ENCODE data around the gene GMPS. TPM values are rescaled to one million over a fixed set of nuclear protein-coding genes. Genes with fewer than 3 reads are reported as not detected.

The GMPS gene
- total RNA-seq, 1 experiment from 2014 or later = 119 TPM

DNA sequence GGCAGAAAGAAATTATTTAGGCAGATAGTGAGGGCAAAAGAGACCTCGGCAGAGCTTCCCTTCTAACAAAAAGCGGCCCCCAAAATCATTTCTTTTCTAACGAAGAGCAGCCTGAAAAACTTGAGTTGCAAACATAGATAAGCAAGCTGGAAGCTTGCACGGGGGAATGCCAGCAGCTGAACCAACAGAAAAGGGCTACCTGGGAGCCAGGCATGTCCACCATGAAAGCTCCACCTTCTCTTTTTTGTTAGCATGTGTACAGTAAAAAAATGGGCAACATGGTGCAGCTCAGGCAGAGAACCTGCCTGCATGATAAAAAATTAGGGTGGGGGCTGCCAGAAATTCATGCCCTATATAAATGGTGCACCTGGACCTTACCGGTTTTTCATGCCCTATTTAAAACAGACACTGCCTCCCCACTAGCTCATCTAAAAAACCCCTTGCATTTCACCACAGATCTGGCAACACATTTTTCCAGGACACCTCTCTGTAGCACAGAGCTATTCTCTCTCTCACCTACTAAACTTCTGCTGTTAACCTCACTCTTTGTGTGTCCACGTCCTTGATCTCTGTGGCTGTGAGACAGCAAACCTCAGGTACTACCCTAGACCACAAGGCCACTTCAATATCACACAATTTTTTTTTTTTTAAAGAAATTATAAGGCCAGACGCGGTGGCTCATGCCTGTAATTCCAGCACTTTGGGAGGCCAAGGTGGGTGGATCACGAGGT, 34.9 kb upstream of the GMPS start:
- no peaks in the 10 kb centered on the region for H3K9me2 ChIP-seq (ENCODE audit: insufficient read depth)
- H3K9ac ChIP-seq (ENCODE audit: low read length) = no peak overlapping the region
- H3K9me3 ChIP-seq (ENCODE audit: control insufficient read depth in 1 of 2, insufficient read depth in 1 of 2, low read depth in 1 of 2, low read length in 2 of 2) = no peaks in the 10 kb centered on the region
- no peak overlapping the region for H2AFZ ChIP-seq (ENCODE audit: low read depth, low read length, poor library complexity, severe bottlenecking)
- ChIA-PET POLR2A (no interaction called here), CTCF (interaction anchor here (1.6 kb wide), 1 partner anchor 29 kb away, joined by 6 read pairs; the partner anchor contains the start of gene C3orf33), RAD21 (ENCODE audit: low non-redundant PET in 1 of 2, low total read pairs in 2 of 2, uncharacterized antibody in 2 of 2, unreplicated experiment in 2 of 2) (no interaction called here)
- TF ChIP-seq SP1 (IDR thresholded peaks at IDR 0.05; ENCODE audit: low read depth) (no peak), CBX3 (IDR thresholded peaks at IDR 0.05; ENCODE audit: low read depth) (no peak), EGR1 (IDR thresholded peaks at IDR 0.05; ENCODE audit: low read depth) (no peak), ELF1 (IDR thresholded peaks at IDR 0.05; ENCODE audit: borderline replicate concordance, low read depth) (no peak), EZH2 (IDR thresholded peaks at IDR 0.05) (no peak), YY1 (IDR thresholded peaks at IDR 0.05; ENCODE audit: extremely low read depth, insufficient replicate concordance, low read depth, low read length) (no peak), ZFX (IDR thresholded peaks at IDR 0.05) (no peak), SIN3A (IDR thresholded peaks at IDR 0.05; ENCODE audit: low read depth) (no peak), TCF7L2 (IDR thresholded peaks at IDR 0.05; ENCODE audit: borderline replicate concordance, extremely low read depth, insufficient read depth, insufficient read length) (no peak)
- TF ChIP-seq, protein P1, sequence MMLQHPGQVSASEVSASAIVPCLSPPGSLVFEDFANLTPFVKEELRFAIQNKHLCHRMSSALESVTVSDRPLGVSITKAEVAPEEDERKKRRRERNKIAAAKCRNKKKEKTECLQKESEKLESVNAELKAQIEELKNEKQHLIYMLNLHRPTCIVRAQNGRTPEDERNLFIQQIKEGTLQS (IDR thresholded peaks at IDR 0.05) = no peak
- TF ChIP-seq, protein P2, sequence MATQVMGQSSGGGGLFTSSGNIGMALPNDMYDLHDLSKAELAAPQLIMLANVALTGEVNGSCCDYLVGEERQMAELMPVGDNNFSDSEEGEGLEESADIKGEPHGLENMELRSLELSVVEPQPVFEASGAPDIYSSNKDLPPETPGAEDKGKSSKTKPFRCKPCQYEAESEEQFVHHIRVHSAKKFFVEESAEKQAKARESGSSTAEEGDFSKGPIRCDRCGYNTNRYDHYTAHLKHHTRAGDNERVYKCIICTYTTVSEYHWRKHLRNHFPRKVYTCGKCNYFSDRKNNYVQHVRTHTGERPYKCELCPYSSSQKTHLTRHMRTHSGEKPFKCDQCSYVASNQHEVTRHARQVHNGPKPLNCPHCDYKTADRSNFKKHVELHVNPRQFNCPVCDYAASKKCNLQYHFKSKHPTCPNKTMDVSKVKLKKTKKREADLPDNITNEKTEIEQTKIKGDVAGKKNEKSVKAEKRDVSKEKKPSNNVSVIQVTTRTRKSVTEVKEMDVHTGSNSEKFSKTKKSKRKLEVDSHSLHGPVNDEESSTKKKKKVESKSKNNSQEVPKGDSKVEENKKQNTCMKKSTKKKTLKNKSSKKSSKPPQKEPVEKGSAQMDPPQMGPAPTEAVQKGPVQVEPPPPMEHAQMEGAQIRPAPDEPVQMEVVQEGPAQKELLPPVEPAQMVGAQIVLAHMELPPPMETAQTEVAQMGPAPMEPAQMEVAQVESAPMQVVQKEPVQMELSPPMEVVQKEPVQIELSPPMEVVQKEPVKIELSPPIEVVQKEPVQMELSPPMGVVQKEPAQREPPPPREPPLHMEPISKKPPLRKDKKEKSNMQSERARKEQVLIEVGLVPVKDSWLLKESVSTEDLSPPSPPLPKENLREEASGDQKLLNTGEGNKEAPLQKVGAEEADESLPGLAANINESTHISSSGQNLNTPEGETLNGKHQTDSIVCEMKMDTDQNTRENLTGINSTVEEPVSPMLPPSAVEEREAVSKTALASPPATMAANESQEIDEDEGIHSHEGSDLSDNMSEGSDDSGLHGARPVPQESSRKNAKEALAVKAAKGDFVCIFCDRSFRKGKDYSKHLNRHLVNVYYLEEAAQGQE (IDR thresholded peaks at IDR 0.05; ENCODE audit: low read depth) = no peak
- TF ChIP-seq, protein P3, sequence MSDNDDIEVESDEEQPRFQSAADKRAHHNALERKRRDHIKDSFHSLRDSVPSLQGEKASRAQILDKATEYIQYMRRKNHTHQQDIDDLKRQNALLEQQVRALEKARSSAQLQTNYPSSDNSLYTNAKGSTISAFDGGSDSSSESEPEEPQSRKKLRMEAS (IDR thresholded peaks at IDR 0.05) = no peak
- BruUV-seq (replicated peaks) = no TSS peak
- no peak overlapping the region for H3K27ac ChIP-seq (ENCODE audit: low read depth, low read length)
- DNase-seq (ENCODE audit: low read depth, low spot score) (no peak), ATAC-seq (no peak)
- H3K36me3 ChIP-seq (ENCODE audit: control insufficient read depth in 1 of 2, insufficient read depth in 2 of 2, low read length in 2 of 2) = no peaks in the 10 kb centered on the region
- 0 out of 2 replicates have a peak, but pooled peaks cover 8% of the 10 kb centered on the region for H4K20me1 ChIP-seq (ENCODE audit: insufficient read depth)
- no peaks in the 10 kb centered on the region; the same call in none of the 2 replicates for H3K79me2 ChIP-seq (ENCODE audit: insufficient read depth, low read length)
- no peaks in the 10 kb centered on the region for H3K4me1 ChIP-seq (ENCODE audit: control insufficient read depth in 1 of 2, insufficient read depth in 2 of 2, low read length in 2 of 2)
- H3K4me3 ChIP-seq (replicated peaks in 1 of 2; ENCODE audit: low read depth in 1 of 2, low read length in 2 of 2) = no peak overlapping the region
- no peaks in the 10 kb centered on the region for H3K27me3 ChIP-seq (ENCODE audit: insufficient read depth, low read length)
- intact Hi-C loops (cut with micrococcal nuclease) = no loop called here
- H3K4me2 ChIP-seq (ENCODE audit: low read length) = no peak overlapping the region
